Stomach (tissue), 4 donors: ENCODE results near the gene ZNF410.

ENCODE experiments used
- POLR2A ChIP-seq, 4 donors: fragments of 450-650 bp; IDR thresholded peaks; one replicate each; pipeline ENCODE4 v1.6.1; 2016; ENCODE audit warnings: antibody characterized with exemption in 4 of 4, control low read depth in 2 of 4, mild to moderate bottlenecking in 1 of 4, moderate library complexity in 1 of 4
- POLR2AphosphoS5 ChIP-seq, 3 donors: sonication (generic); formaldehyde crosslinking; IDR thresholded peaks; one replicate each; pipeline ENCODE4 v1.6.1; 2016; ENCODE audit warnings: antibody characterized with exemption in 3 of 3
- TF ChIP-seq, protein P1 (sequence below), 7 experiments: fragments of 450-650 bp in 4 of 7; fragments of 200-600 bp in 3 of 7; sonication (generic) in 3 of 7; IDR thresholded peaks; one replicate each; pipeline ENCODE4 v1.5.1; 2016 to 2019; ENCODE audit warnings: antibody characterized with exemption in 7 of 7, control low read depth in 2 of 7, mild to moderate bottlenecking in 1 of 7

DNA sequence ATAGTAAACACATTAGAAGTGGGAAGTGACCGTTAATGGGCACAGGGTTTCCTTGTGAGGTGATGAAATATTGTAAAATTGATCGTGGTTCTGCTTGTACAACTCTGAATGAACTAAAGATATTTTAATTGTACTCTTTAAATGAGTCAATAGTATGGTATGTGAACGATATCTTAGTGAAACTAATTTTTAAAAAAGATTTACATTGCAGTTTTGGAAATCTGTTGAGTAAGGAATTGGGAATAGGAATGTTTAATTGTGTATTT is 1.7 kb downstream of the ZNF410 start:
- TF ChIP-seq POLR2AphosphoS5 (IDR thresholded peaks at IDR 0.05) = no peak
- TF ChIP-seq, protein P1, sequence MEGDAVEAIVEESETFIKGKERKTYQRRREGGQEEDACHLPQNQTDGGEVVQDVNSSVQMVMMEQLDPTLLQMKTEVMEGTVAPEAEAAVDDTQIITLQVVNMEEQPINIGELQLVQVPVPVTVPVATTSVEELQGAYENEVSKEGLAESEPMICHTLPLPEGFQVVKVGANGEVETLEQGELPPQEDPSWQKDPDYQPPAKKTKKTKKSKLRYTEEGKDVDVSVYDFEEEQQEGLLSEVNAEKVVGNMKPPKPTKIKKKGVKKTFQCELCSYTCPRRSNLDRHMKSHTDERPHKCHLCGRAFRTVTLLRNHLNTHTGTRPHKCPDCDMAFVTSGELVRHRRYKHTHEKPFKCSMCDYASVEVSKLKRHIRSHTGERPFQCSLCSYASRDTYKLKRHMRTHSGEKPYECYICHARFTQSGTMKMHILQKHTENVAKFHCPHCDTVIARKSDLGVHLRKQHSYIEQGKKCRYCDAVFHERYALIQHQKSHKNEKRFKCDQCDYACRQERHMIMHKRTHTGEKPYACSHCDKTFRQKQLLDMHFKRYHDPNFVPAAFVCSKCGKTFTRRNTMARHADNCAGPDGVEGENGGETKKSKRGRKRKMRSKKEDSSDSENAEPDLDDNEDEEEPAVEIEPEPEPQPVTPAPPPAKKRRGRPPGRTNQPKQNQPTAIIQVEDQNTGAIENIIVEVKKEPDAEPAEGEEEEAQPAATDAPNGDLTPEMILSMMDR (IDR thresholded peaks at IDR 0.05) = no peak
- no peak for TF ChIP-seq POLR2A (IDR thresholded peaks at IDR 0.05)
